Thymus (tissue), 11 donors: Measurements from ENCODE around the gene ATXN2. TPM values are rescaled to one million over a fixed set of nuclear protein-coding genes. Genes with fewer than 3 reads are reported as not detected.

Experiments
- DNase-seq, 9 donors: peaks; one replicate each; pipeline ENCODE4 v3.0.0-alpha.2; 2013; ENCODE audit warnings: low spot score in 9 of 9, low read depth in 6 of 9, missing footprints in 1 of 9
- H3K27ac ChIP-seq, 2 donors: one replicate each; pipeline ENCODE4 v1.5.1; 2013; ENCODE audit warnings: control low read depth in 1 of 2, low read depth in 1 of 2, low read length in 1 of 2, mild to moderate bottlenecking in 1 of 2, moderate library complexity in 1 of 2
- H3K27me3 ChIP-seq, 2 donors: one replicate each; pipeline ENCODE4 v1.5.1; 2013; ENCODE audit warnings: low read length in 1 of 2; ENCODE audit not compliant: control insufficient read depth in 2 of 2, insufficient read depth in 1 of 2
- H3K36me3 ChIP-seq, 2 donors: one replicate each; pipeline ENCODE4 v1.5.1; 2013; ENCODE audit warnings: low read length in 1 of 2, mild to moderate bottlenecking in 1 of 2, moderate library complexity in 1 of 2; ENCODE audit not compliant: control insufficient read depth in 2 of 2, insufficient read depth in 2 of 2
- H3K4me1 ChIP-seq, 2 donors: one replicate each; pipeline ENCODE4 v1.5.1; 2013; ENCODE audit warnings: low read length in 2 of 2; ENCODE audit not compliant: control insufficient read depth in 2 of 2, insufficient read depth in 2 of 2
- H3K4me3 ChIP-seq, 2 donors: one replicate each; pipeline ENCODE4 v1.5.1; 2013; ENCODE audit warnings: low read length in 2 of 2, control low read depth in 1 of 2, mild to moderate bottlenecking in 1 of 2
- H3K9me3 ChIP-seq, 2 donors: one replicate each; pipeline ENCODE4 v1.5.1; 2013; ENCODE audit warnings: low read length in 1 of 2, mild to moderate bottlenecking in 1 of 2; ENCODE audit not compliant: control insufficient read depth in 2 of 2, insufficient read depth in 1 of 2
- WGBS: extraction: QIAGEN DNeasy Blood & Tissue Kit; methylation state at CpG from one replicate; pipeline ENCODE4 v1.1.7; 2013; 5-methylcytosine and 5-hydroxymethylcytosine counted together
- polyA plus RNA-seq: library from polyadenylated mRNA; stranded (reverse); fragments of 200-250 nt; gene quantifications from one replicate; pipeline ENCODE4 v1.2.3, GENCODE V29; 2013
- total RNA-seq: library from RNA; stranded (reverse); fragments of 120-200 nt; gene quantifications from one replicate; pipeline ENCODE4 v1.2.4, GENCODE V29; 2013
- donor health status: healthy.

The ATXN2 gene
- total and polyA plus RNA-seq, 2 donors: 11.8 to 19.7 TPM

GRCh38 chr12:111454311-111454710, 144.8 kb downstream of the ATXN2 start:
- Histone ChIP-seq H3K27me3 (no peaks in the 10 kb centered on the region), H3K27ac (no peak overlapping the region), H3K9me3 (no peaks in the 10 kb centered on the region), H3K4me1 (peaks cover 0 to 7% of the 10 kb centered on the region in 2 donors), H3K36me3 (peaks cover 59 to 77% of the 10 kb centered on the region in 2 donors), H3K4me3 (no peak overlapping the region)
- 97% methylated on average over 4 of the region's 4 CpGs for WGBS
- DNase-seq: no peak

- Histone ChIP-seq H3K36me3 (peaks cover 64 to 81% of the 10 kb centered on the region in 2 donors), H3K4me1 (peaks cover 0 to 7% of the 10 kb centered on the region in 2 donors), H3K4me3 (no peak overlapping the region), H3K9me3 (no peaks in the 10 kb centered on the region), H3K27ac (no peak overlapping the region), H3K27me3 (no peaks in the 10 kb centered on the region)
- 98% methylated on average over 25 of the region's 25 CpGs for WGBS
- no peak for DNase-seq
These were observed 145.8 kb downstream of the ATXN2 start for GRCh38 chr12:111453071-111453989.

GRCh38 chr12:111451649-111452129, 147.4 kb downstream of the ATXN2 start:
- peak in 2 of 9 donors; percentile 52 to 68 for DNase-seq
- 38% methylated on average over 6 of the region's 6 CpGs for WGBS
- no peaks in the 10 kb centered on the region for H3K27me3 ChIP-seq
- H3K4me1 ChIP-seq: peaks cover 0 to 7% of the 10 kb centered on the region in 2 donors
- H3K4me3 ChIP-seq: no peak overlapping the region
- no peaks in the 10 kb centered on the region for H3K9me3 ChIP-seq
- H3K27ac ChIP-seq: no peak overlapping the region
- H3K36me3 ChIP-seq: peaks cover 72 to 87% of the 10 kb centered on the region in 2 donors

- Histone ChIP-seq H3K27ac (no peak overlapping the region), H3K36me3 (peaks cover 77 to 89% of the 10 kb centered on the region in 2 donors), H3K4me3 (no peak overlapping the region), H3K4me1 (peaks cover 0 to 9% of the 10 kb centered on the region in 2 donors), H3K27me3 (no peaks in the 10 kb centered on the region), H3K9me3 (no peaks in the 10 kb centered on the region)
- no peak for DNase-seq
- 96% methylated on average over 1 of the region's 1 CpG for WGBS
These were observed 147.9 kb downstream of the ATXN2 start for GRCh38 chr12:111451232-111451631.

- Histone ChIP-seq H3K4me3 (no peak overlapping the region), H3K36me3 (peaks cover 74 to 88% of the 10 kb centered on the region in 2 donors), H3K27me3 (no peaks in the 10 kb centered on the region), H3K4me1 (peaks cover 0 to 15% of the 10 kb centered on the region in 2 donors), H3K9me3 (no peaks in the 10 kb centered on the region), H3K27ac (no peak overlapping the region)
- 98% methylated on average over 4 of the region's 4 CpGs for WGBS
- no peak for DNase-seq
These were observed 148.4 kb downstream of the ATXN2 start for GRCh38 chr12:111450676-111451075.

GRCh38 chr12:111448846-111449790, 150.0 kb downstream of the ATXN2 start:
- Histone ChIP-seq H3K27me3 (no peaks in the 10 kb centered on the region), H3K27ac (no peak overlapping the region), H3K9me3 (no peaks in the 10 kb centered on the region), H3K4me1 (peaks cover 0 to 30% of the 10 kb centered on the region in 2 donors), H3K36me3 (peaks cover 65 to 77% of the 10 kb centered on the region in 2 donors), H3K4me3 (no peak overlapping the region)
- no peak for DNase-seq
- WGBS: 93% methylated on average over 4 of the region's 4 CpGs

GRCh38 chr12:111448266-111448830, 150.8 kb downstream of the ATXN2 start:
- no peak for DNase-seq
- H3K36me3 ChIP-seq: peaks cover 58 to 72% of the 10 kb centered on the region in 2 donors
- peaks cover 0 to 34% of the 10 kb centered on the region in 2 donors for H3K4me1 ChIP-seq
- 95% methylated on average over 9 of the region's 9 CpGs for WGBS
- H3K4me3 ChIP-seq: no peak overlapping the region
- H3K9me3 ChIP-seq: no peaks in the 10 kb centered on the region
- no peaks in the 10 kb centered on the region for H3K27me3 ChIP-seq
- no peak overlapping the region for H3K27ac ChIP-seq

- Histone ChIP-seq H3K9me3 (no peaks in the 10 kb centered on the region), H3K36me3 (peaks cover 57 to 71% of the 10 kb centered on the region in 2 donors), H3K27me3 (no peaks in the 10 kb centered on the region), H3K4me1 (peaks cover 0 to 34% of the 10 kb centered on the region in 2 donors), H3K4me3 (no peak overlapping the region), H3K27ac (no peak overlapping the region)
- no peak for DNase-seq
- WGBS: 97% methylated on average over 28 of the region's 28 CpGs
These were observed 151.4 kb downstream of the ATXN2 start for GRCh38 chr12:111447571-111448265.
